RWPE2 (cell line): Measurements from ENCODE around the gene CYB561.

Experiments
- ATAC-seq: fragments of 200-7000 bp; cut with Tn5 transposase; 3 replicates; pipeline ENCODE4 v1.9.1; 2021; ENCODE audit warnings: low read depth
- DNase-seq: peaks from one replicate; pipeline ENCODE4 v3.0.0-alpha.2; 2020; ENCODE audit warnings: low spot score
- H3K27ac ChIP-seq: fragments of 450-650 bp; 2 replicates; pipeline ENCODE4 v1.5.1; 2017; ENCODE audit warnings: mild to moderate bottlenecking; ENCODE audit not compliant: poor library complexity, severe bottlenecking
- H3K27me3 ChIP-seq: fragments of 250-450 bp; sonication (Bioruptor Pico); 2 replicates; pipeline ENCODE4 v1.5.1; 2021; ENCODE audit warnings: mild to moderate bottlenecking, moderate library complexity; ENCODE audit not compliant: insufficient read depth, poor library complexity, severe bottlenecking
- H3K36me3 ChIP-seq: fragments of 250-450 bp; sonication (Bioruptor Pico); 2 replicates; pipeline ENCODE4 v1.5.1; 2020; ENCODE audit warnings: low read depth, mild to moderate bottlenecking, moderate library complexity
- H3K4me1 ChIP-seq: fragments of 250-450 bp; sonication (Bioruptor Pico); 2 replicates; pipeline ENCODE4 v1.5.1; 2021; ENCODE audit warnings: mild to moderate bottlenecking, moderate library complexity; ENCODE audit not compliant: insufficient read depth, poor library complexity, severe bottlenecking
- H3K4me3 ChIP-seq: fragments of 250-450 bp; sonication (Bioruptor Pico); 2 replicates; pipeline ENCODE4 v1.5.1; 2021; ENCODE audit warnings: mild to moderate bottlenecking, moderate library complexity; ENCODE audit not compliant: severe bottlenecking
- H3K9me3 ChIP-seq: fragments of 250-450 bp; sonication (Bioruptor Pico); 2 replicates; pipeline ENCODE4 v1.5.1; 2021; ENCODE audit warnings: mild to moderate bottlenecking, moderate library complexity; ENCODE audit not compliant: severe bottlenecking
- TF ChIP-seq, protein P1 (sequence below): fragments of 450-650 bp; IDR thresholded peaks from one replicate; pipeline ENCODE4 v1.5.1; 2017; ENCODE audit warnings: mild to moderate bottlenecking, moderate library complexity; ENCODE audit not compliant: poor library complexity, severe bottlenecking

Gene CYB561

DNA sequence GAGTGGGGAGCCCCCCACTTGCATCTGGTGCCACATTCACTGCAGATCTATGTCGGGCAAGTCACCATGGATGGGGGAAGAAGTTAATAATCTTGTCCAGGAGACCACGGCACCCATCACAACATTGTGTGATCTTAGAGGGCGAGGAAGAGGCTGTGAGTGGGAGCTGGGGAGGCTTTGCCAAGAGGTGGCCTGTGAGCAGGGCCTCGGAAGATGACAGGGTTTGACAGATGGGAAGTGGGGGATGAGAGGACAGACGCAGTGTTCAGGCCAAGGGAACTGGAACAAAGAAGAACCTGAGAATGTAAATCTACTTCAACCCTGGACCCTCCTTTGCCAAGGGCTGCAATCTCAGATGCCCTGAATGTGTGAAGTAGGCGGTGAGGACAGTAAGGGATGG, 43.2 kb upstream of the CYB561 start:
- H3K9me3 ChIP-seq = no peaks in the 10 kb centered on the region
- no peaks in the 10 kb centered on the region for H3K36me3 ChIP-seq
- DNase-seq (no peak), ATAC-seq (no peak)
- peaks cover 8% of the 10 kb centered on the region for H3K27me3 ChIP-seq
- no peak overlapping the region for H3K27ac ChIP-seq
- TF ChIP-seq, protein P1, sequence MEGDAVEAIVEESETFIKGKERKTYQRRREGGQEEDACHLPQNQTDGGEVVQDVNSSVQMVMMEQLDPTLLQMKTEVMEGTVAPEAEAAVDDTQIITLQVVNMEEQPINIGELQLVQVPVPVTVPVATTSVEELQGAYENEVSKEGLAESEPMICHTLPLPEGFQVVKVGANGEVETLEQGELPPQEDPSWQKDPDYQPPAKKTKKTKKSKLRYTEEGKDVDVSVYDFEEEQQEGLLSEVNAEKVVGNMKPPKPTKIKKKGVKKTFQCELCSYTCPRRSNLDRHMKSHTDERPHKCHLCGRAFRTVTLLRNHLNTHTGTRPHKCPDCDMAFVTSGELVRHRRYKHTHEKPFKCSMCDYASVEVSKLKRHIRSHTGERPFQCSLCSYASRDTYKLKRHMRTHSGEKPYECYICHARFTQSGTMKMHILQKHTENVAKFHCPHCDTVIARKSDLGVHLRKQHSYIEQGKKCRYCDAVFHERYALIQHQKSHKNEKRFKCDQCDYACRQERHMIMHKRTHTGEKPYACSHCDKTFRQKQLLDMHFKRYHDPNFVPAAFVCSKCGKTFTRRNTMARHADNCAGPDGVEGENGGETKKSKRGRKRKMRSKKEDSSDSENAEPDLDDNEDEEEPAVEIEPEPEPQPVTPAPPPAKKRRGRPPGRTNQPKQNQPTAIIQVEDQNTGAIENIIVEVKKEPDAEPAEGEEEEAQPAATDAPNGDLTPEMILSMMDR = no peak
- no peak overlapping the region for H3K4me3 ChIP-seq
- H3K4me1 ChIP-seq = no peaks in the 10 kb centered on the region

DNA sequence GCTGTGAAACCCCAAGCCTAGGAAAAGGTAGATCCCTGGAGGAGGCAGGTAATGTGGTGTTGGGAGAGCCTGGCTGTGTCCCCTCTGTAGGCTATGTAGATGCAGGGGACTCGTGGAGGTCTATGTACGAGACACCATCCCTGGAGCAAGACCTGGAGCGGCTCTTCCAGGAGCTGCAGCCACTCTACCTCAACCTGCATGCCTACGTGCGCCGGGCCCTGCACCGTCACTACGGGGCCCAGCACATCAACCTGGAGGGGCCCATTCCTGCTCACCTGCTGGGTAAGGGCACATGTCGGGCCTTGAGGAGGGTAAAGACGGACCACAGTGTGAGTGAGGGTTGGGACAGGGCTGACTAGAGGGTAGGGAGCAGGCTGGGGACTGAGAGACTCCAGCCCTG, 42.7 kb upstream of the CYB561 start:
- no peak overlapping the region for H3K4me3 ChIP-seq
- no peaks in the 10 kb centered on the region for H3K4me1 ChIP-seq
- no peak for DNase-seq
- H3K36me3 ChIP-seq = no peaks in the 10 kb centered on the region
- no peaks in the 10 kb centered on the region for H3K9me3 ChIP-seq
- ATAC-seq = no peak
- H3K27ac ChIP-seq = no peak overlapping the region
- H3K27me3 ChIP-seq = peaks cover 8% of the 10 kb centered on the region
- TF ChIP-seq, protein P1 = no peak

DNA sequence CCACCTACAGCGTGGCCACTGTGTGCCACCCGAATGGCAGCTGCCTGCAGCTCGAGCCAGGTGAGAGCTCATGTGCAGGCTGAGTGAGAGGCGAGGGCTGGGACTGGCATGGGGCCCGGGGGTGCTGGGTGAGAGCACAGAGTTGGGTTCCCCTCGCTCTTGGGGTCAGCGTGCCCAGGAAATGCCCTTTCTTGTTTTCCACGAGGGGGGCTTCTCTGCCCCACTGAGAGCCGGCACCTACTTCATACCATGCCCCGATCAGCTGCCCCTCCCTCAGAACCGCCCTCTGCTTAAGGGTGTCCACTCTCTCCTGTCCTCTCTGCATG, 40.9 kb upstream of the CYB561 start:
- H3K27ac ChIP-seq = no peak overlapping the region
- no peak for ATAC-seq
- H3K9me3 ChIP-seq = no peaks in the 10 kb centered on the region
- no peak for DNase-seq
- no peaks in the 10 kb centered on the region for H3K36me3 ChIP-seq
- no peaks in the 10 kb centered on the region for H3K27me3 ChIP-seq
- TF ChIP-seq, protein P1 = no peak
- H3K4me1 ChIP-seq = no peaks in the 10 kb centered on the region
- no peak overlapping the region for H3K4me3 ChIP-seq

DNA sequence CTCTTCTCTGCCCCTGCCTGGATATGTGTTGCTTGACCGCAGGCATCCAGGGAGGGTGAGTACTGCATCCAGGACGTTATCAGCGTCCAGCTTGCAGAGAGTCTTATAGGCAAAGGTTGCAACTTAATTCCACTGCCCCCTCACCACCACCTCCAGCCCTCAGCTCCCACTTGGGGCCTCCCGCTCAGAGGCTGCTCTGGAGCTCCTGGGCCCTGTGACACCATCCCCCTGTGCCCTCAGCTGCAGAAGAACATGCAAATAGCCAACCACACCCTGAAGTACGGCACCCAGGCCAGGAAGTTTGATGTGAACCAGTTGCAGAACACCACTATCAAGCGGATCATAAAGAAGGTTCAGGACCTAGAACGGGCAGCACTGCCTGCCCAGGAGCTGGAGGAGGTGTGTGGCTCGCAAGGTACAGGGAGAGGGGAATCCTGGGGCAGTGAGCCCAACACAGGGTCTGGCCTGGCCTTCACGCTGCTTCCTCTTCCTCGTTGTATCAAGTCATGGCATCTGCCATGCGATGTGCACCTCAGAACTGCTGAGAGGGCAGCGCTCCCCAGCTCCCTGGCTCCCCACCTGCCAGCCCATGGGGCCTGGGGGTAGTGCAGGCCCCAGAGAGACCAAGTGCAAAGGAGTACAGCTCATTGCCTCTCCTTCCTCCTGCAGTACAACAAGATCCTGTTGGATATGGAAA, 40.4 kb upstream of the CYB561 start:
- no peak for ATAC-seq
- H3K4me1 ChIP-seq = no peaks in the 10 kb centered on the region
- H3K9me3 ChIP-seq = no peaks in the 10 kb centered on the region
- H3K4me3 ChIP-seq = no peak overlapping the region
- H3K36me3 ChIP-seq = no peaks in the 10 kb centered on the region
- no peak overlapping the region for H3K27ac ChIP-seq
- H3K27me3 ChIP-seq = no peaks in the 10 kb centered on the region
- DNase-seq = no peak
- TF ChIP-seq, protein P1 = no peak
